ENCODE measurements around the gene BCL2.

Gene BCL2

GRCh38 chr18:63288311-63288710 lies 31.3 kb downstream of the BCL2 start:
- Histone ChIP-seq H3K9me3 (no peaks in the 10 kb centered on the region), H3K4me1 (0 out of 2 replicates have a peak, but pooled peaks cover 5% of the 10 kb centered on the region), H3K27me3 (no peaks in the 10 kb centered on the region), H3K36me3 (no peaks in the 10 kb centered on the region), H3K4me3 (ENCODE audit: low read depth, low read length) (no peak overlapping the region)
- no peak for TF ChIP-seq CTCF (IDR thresholded peaks at IDR 0.05; ENCODE audit: low read depth, low read length)
- DNase-seq, result no peak

- Histone ChIP-seq H3K27me3 (no peaks in the 10 kb centered on the region), H3K36me3 (no peaks in the 10 kb centered on the region), H3K4me1 (0 out of 2 replicates have a peak, but pooled peaks cover 5% of the 10 kb centered on the region), H3K9me3 (no peaks in the 10 kb centered on the region), H3K4me3 (ENCODE audit: low read depth, low read length) (no peak overlapping the region)
- DNase-seq, result no peak
- TF ChIP-seq CTCF (IDR thresholded peaks at IDR 0.05; ENCODE audit: low read depth, low read length), result no peak
Measured at GRCh38 chr18:63287691-63288220, 31.8 kb downstream of the BCL2 start.

DNA sequence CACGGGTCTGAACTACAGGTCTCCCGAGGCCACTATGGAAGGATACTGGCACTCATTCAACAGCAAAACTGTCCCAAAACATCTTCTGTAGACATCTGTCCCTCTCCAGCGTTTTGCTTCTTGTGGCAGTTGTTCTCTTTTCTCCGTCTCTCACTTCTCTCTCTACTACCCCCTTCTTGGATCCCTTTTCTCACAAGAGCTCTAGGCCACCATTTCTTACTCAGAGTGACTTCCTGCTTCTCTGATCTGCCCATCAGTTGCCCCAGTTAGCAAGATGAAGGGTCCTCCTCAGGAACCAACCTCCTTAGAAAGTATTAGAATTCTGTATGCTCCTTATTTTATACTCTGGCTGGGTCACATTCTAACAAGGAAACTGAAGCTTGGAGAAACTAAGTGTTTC lies 32.6 kb downstream of the BCL2 start:
- TF ChIP-seq CTCF (IDR thresholded peaks at IDR 0.05; ENCODE audit: low read depth, low read length), result no peak
- H3K4me3 ChIP-seq (ENCODE audit: low read depth, low read length), result no peak overlapping the region
- H3K36me3 ChIP-seq, result no peaks in the 10 kb centered on the region
- 0 out of 2 replicates have a peak, but pooled peaks cover 5% of the 10 kb centered on the region for H3K4me1 ChIP-seq
- H3K9me3 ChIP-seq, result no peaks in the 10 kb centered on the region
- H3K27me3 ChIP-seq, result no peaks in the 10 kb centered on the region
- no peak for DNase-seq

DNA sequence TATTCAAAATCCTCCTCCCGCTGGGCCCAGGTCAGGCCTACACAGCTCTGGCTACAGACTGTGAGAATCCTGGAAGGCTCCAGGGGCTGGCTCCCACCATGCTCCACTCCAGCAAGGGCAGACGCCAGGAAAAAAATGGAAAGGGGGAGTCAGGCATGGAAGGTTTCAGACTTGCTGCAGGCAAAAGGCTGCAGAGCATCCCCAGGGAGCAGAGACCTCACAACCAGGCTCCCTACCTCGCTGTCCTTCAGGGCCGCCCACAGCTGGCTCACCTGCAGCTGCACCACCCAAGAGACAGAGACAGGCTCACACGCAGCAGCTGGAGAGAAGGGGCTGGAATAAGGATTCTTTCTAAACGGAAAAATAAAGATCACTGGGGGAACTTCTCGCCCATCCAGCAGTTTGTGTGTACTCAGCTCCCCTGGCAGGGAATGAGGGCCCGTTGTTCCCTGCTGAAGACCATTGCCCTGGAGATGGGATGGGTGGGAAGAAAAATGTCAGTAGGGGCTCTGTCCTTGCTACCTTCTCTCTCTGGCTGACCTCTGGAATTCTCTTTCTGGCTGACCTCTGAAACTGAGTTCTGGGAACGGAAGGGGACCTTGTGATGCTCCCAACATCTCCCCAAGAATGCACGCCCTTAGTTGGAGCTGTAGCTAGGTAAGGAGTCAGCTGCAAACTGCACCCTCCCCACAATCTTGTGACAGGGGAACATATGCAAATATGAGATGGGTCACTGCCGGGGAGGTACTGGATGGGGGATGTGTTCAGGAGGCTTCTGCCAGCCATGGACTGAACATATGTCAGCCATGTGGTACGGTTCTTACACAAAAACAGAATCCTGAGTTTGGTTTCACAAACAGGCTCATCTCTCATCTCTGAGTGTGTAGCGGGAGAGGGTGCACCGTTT lies 34.5 kb downstream of the BCL2 start:
- H3K27me3 ChIP-seq, result no peaks in the 10 kb centered on the region
- peak; percentile 57 for DNase-seq
- 0 out of 2 replicates have a peak, but pooled peaks cover 5% of the 10 kb centered on the region for H3K4me1 ChIP-seq
- no peak overlapping the region for H3K4me3 ChIP-seq (ENCODE audit: low read depth, low read length)
- H3K36me3 ChIP-seq, result no peaks in the 10 kb centered on the region
- no peak for TF ChIP-seq CTCF (IDR thresholded peaks at IDR 0.05; ENCODE audit: low read depth, low read length)
- H3K9me3 ChIP-seq, result no peaks in the 10 kb centered on the region

DNA sequence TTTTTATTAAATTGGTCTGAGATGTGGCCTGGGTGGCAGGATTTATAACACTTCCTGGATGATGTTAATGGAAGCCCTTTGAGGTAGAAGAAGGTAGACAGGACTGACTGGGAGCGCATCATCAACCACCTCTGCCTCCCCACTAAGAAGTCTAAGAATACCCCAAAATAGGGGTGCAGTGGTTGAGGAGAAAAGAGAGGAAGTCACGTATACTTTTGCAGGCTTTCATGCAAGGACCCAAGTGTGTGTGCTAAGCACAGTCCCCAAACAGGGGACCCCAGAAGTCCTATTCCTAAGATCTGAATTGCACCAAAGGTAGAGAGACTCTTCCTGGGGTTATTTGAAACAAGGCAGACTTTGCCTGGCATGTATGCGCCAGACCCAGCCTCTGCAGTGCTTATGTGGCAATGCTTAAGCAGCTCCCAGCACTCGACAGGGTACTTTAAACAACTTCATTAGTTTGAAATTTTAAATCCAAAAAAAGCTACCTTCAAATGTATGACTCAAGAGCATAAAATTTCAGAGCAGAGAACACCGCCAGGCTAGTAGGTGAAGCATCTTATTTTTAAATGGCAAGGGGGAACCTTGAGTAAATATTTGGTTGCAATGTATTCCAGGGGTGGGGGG lies 35.3 kb downstream of the BCL2 start:
- no peak for DNase-seq
- no peak for TF ChIP-seq CTCF (IDR thresholded peaks at IDR 0.05; ENCODE audit: low read depth, low read length)
- H3K27me3 ChIP-seq, result no peaks in the 10 kb centered on the region
- no peak overlapping the region for H3K4me3 ChIP-seq (ENCODE audit: low read depth, low read length)
- H3K4me1 ChIP-seq, result 0 out of 2 replicates have a peak, but pooled peaks cover 5% of the 10 kb centered on the region
- H3K9me3 ChIP-seq, result no peaks in the 10 kb centered on the region
- no peaks in the 10 kb centered on the region for H3K36me3 ChIP-seq

Data from BE2C (cell line).